IgD-negative memory B cell (primary cell): ENCODE data around the gene TBC1D8. TPM values are rescaled to one million over a fixed set of nuclear protein-coding genes. Genes with fewer than 3 reads are reported as not detected.

Experiments
- H3K27ac Mint-ChIP-seq, 3 donors: one replicate each; pipeline ENCODE4 v1.8.0; 2020 to 2022; ENCODE audit warnings: mild to moderate bottlenecking in 3 of 3, mixed read lengths in 3 of 3, moderate library complexity in 1 of 3
- H3K27me3 Mint-ChIP-seq: one replicate; pipeline ENCODE4 v1.8.0; 2021; ENCODE audit warnings: mixed read lengths
- H3K36me3 Mint-ChIP-seq: one replicate; pipeline ENCODE4 v1.8.0; 2020; ENCODE audit warnings: mild to moderate bottlenecking, mixed read lengths
- H3K4me1 Mint-ChIP-seq, 3 donors: one replicate each; pipeline ENCODE4 v1.8.0; 2020 to 2022; ENCODE audit warnings: mixed read lengths in 3 of 3, mild to moderate bottlenecking in 1 of 3
- H3K4me3 Mint-ChIP-seq, 4 donors: one replicate each; pipeline ENCODE4 v1.8.0; 2020 to 2022; ENCODE audit warnings: mild to moderate bottlenecking in 4 of 4, mixed read lengths in 4 of 4, moderate library complexity in 3 of 4
- H3K9me3 Mint-ChIP-seq, 3 donors: one replicate each; pipeline ENCODE4 v1.8.0; 2020 to 2021; ENCODE audit warnings: mixed read lengths in 3 of 3, mild to moderate bottlenecking in 1 of 3
- polyA plus RNA-seq: library from polyadenylated mRNA; unstranded; fragments of 300-500 nt; fragmentation: Illumina TruSeq; gene quantifications from one replicate; pipeline ENCODE4 v1.2.3, GENCODE V29; 2021

The TBC1D8 gene
- polyA plus RNA-seq, 1 donor from 2014 or later, result 0.78 TPM

DNA sequence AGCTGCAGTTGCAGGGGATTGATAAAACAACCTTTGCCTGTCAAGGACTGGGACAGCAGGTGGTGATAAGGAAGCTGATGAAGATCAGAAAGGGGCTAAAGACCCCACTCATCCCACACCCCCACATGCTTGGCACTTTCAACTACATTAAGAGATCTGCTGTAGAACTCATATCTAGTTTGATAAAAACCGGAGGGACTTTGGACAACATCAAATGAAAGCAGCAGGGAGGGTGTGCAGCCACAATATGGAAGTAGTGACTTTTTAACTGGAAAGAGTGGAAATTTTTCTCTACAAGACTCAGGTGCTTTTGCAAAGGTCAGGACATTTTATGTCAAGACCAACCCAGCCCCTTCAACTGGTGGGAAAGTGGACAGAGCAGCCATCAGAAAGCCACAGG lies 56.8 kb downstream of the TBC1D8 start:
- Mint-ChIP-seq H3K27me3 (peaks cover 5% of the 10 kb centered on the region), H3K4me3 (no peak overlapping the region), H3K9me3 (peaks cover 6 to 10% (median 8%) of the 10 kb centered on the region in 3 donors), H3K4me1 (peaks cover 0 to 11% (median 5%) of the 10 kb centered on the region in 3 donors), H3K27ac (no peak overlapping the region), H3K36me3 (peaks cover 3% of the 10 kb centered on the region)

DNA sequence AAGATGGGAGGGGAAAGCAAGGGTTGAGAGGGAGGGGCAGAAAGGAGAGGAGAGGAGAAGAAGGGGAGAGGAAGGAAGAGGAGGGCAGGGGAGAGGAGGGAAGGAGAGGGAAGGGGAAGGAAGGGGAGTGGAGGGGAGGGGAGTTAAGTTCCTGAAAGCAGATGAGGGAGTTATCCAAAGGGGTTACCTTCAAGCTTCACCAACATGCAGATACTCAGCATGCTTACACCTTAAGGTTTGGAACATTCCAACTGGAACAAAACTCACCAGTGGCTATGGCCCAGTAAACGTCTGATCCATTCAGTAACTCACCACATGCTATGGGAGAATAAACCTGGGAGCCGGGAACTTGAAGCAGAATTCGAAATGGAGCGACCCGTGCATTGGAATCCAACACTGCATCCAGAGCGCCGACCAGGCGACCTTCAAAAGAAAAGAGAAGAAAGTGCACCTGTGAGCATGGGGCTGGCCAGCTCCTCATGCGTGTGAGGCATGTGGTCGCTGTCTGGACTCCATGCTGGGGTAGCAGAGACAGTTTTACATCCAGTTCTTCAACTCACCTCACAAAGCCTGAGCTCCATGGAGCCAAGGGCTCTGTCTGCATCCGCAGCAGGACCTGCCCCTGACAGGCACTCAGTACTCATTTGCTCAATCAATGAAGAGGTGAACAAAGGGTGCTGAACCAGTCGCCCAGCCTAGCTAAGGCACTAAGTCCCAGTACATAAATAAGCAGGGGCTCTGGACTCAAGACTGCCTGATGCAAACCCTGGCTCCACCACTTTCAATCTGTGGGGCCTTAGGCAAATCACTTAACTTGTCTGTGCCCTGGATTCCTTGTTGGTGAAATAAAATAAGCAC lies 61.0 kb downstream of the TBC1D8 start:
- peak overlapping the region in 2 of 3 donors; percentile 35 to 51 for H3K27ac Mint-ChIP-seq
- peaks cover 0 to 13% (median 9%) of the 10 kb centered on the region in 3 donors for H3K4me1 Mint-ChIP-seq
- H3K27me3 Mint-ChIP-seq, result peaks cover 3% of the 10 kb centered on the region
- H3K36me3 Mint-ChIP-seq, result peaks cover 6% of the 10 kb centered on the region
- peak overlapping the region in 2 of 4 donors; percentile 35 to 49 for H3K4me3 Mint-ChIP-seq
- H3K9me3 Mint-ChIP-seq, result peaks cover 0 to 3% (median 0%) of the 10 kb centered on the region in 3 donors

DNA sequence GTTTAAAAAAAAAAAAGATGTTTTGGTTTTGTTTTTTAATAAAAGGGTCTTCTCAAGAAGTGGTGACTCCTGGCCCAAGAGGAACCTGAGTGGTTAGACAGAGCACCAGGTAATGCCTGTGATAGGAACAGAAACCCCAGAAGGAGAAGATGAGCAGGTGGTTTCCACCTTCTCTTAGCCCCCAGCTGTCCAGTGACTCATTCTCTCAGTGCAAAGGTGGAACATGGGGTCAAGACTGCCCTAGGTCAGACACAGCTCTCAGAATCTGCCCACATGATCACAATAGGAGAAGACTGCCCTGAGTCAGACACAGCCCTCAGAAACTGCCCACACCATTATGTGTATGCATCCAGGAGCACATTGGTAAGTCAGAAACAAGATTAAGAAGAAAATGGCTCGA lies 61.8 kb downstream of the TBC1D8 start:
- Mint-ChIP-seq H3K4me1 (peaks cover 0 to 13% (median 9%) of the 10 kb centered on the region in 3 donors), H3K9me3 (peaks cover 0 to 2% (median 0%) of the 10 kb centered on the region in 3 donors), H3K36me3 (peaks cover 6% of the 10 kb centered on the region), H3K4me3 (peak overlapping the region in 1 of 4 donors; percentile 68), H3K27ac (peak overlapping the region in 2 of 3 donors; percentile 25 to 39), H3K27me3 (peaks cover 2% of the 10 kb centered on the region)

DNA sequence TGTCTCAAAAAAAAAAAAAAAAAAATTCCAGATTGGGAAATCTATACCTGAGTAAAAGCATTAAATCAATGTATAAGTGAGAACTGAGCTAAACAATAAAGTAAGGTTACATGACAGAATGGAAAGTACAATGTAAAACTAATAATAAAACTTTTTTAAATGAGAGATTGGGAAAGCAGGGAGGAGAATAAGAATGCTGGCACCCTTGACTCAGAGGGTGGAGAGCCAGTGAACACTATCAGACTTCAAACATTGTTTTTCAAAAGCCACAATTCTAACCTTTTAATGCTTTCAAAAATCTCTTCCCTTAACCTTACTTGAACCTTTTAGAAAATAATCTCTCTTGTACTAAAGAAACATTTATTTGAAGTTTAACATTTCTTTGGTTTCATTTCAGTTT lies 63.5 kb downstream of the TBC1D8 start:
- Mint-ChIP-seq H3K9me3 (peaks cover 0 to 2% (median 0%) of the 10 kb centered on the region in 3 donors), H3K4me1 (peaks cover 0 to 13% (median 9%) of the 10 kb centered on the region in 3 donors), H3K27me3 (no peaks in the 10 kb centered on the region), H3K36me3 (peaks cover 7% of the 10 kb centered on the region), H3K27ac (peak overlapping the region in 1 of 3 donors; percentile 48), H3K4me3 (no peak overlapping the region)

DNA sequence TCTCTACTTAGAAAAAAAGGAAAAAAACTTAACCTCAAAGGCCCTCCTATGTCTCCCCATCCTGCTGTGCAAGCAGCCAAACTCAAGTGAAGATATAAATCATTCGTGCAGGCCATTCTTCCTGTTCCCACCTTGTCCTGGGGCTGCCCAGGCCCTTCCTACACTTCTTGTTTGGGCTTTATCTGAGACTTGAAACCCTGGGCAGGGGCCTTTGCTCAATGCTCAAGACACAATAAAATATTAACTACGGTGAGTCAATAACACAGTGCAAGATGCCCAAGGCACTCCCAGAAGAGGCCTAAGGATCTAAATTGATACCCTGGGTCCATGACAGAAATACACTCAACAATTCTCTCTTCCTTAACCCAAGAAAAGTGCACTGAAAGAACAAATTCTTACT lies 67.6 kb downstream of the TBC1D8 start:
- Mint-ChIP-seq H3K9me3 (no peaks in the 10 kb centered on the region), H3K27me3 (peaks cover 2% of the 10 kb centered on the region), H3K4me3 (no peak overlapping the region), H3K36me3 (peaks cover 8% of the 10 kb centered on the region), H3K4me1 (peaks cover 0 to 7% (median 0%) of the 10 kb centered on the region in 3 donors), H3K27ac (no peak overlapping the region)

DNA sequence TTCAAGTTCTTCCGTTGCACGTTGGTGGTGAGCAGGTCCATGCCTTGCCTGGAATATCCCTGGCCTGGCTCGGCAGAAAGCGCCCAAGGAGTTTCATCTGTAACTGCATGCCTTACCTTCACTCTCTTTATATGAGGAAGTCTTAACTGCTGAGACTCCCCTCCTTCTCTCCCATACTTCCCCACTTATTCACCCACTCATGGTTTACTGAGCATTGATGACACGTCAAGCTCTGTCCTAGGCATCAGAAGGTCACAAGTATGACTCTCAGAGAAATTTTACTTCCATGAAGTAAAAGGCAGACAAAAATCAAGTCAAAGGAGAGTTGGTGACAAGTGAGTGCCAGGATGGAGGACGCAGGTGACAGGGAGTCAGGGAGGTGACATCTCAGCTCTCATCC lies 68.2 kb downstream of the TBC1D8 start:
- peaks cover 0 to 7% (median 0%) of the 10 kb centered on the region in 3 donors for H3K4me1 Mint-ChIP-seq
- no peaks in the 10 kb centered on the region for H3K9me3 Mint-ChIP-seq
- H3K27ac Mint-ChIP-seq, result no peak overlapping the region
- peaks cover 2% of the 10 kb centered on the region for H3K27me3 Mint-ChIP-seq
- H3K4me3 Mint-ChIP-seq, result no peak overlapping the region
- H3K36me3 Mint-ChIP-seq, result peaks cover 8% of the 10 kb centered on the region

DNA sequence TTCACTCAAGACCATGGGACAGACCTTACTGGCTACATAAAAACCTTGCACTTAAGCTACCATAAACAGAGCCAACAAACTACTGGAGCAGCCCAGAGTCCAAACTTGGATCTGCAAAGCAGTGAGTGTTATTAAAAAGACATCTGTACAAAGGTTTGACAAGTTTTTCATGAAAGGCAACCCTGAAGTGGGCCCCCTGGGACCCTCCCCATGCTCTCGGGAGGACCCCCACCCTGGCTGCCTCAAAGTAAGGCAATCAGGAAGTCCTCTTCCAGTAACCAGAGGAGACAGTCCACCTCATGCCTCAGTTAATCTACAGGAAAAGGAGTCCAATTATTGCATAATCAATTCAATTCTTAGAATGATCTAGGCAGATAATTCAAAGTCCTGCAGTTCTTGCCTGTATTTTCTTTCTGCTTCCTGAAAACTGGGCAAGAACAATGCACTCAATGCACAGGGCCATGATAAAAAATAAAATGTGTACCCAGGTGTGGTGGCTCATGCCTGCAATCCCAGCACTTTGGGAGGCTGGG lies 69.7 kb downstream of the TBC1D8 start:
- Mint-ChIP-seq H3K36me3 (peaks cover 10% of the 10 kb centered on the region), H3K4me1 (peaks cover 0 to 3% (median 0%) of the 10 kb centered on the region in 3 donors), H3K4me3 (no peak overlapping the region), H3K9me3 (no peaks in the 10 kb centered on the region), H3K27me3 (peaks cover 3% of the 10 kb centered on the region), H3K27ac (no peak overlapping the region)

DNA sequence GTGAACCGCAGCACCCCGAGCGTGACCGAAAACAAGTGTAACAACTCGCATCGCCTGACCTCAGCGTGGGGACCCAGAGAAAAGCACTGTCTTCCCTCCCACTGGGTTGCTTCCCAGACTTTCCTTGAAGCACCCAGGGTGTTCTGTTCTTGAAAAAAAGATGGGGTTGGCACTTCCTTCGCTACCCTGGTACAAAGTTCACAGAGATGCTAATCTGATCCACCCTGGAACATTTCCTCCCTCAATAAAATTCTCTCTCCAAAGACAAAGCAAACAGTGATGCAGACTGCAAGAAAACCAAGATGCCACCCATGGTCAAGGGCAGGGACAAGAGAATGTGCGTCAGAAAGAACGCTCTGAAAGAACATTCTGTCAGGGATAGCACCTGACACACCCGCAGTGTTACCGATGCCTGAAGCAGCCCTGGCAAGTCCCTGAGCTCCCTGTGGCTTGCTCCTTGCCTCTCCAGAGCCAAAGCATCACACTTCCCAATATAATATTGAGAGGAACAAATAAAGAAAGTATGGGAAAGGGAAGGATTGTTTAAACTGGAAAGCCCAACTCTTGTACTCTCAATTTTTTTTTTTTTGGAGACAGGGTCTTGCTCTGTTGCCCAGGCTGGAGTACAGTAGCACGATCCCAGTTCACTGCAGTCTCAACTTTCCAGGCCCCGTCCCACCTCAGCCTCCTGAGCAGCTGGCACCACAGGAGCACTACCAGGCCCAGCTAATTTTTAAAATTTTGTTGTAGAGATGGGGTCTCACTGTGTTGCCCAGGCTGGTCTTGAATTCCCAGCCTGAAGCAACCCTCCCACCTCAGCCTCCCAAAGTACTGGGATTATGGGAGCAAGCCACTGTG lies 70.7 kb downstream of the TBC1D8 start:
- H3K27me3 Mint-ChIP-seq, result peaks cover 3% of the 10 kb centered on the region
- no peaks in the 10 kb centered on the region for H3K4me1 Mint-ChIP-seq
- no peaks in the 10 kb centered on the region for H3K9me3 Mint-ChIP-seq
- no peak overlapping the region for H3K4me3 Mint-ChIP-seq
- H3K27ac Mint-ChIP-seq, result no peak overlapping the region
- peaks cover 9% of the 10 kb centered on the region for H3K36me3 Mint-ChIP-seq

DNA sequence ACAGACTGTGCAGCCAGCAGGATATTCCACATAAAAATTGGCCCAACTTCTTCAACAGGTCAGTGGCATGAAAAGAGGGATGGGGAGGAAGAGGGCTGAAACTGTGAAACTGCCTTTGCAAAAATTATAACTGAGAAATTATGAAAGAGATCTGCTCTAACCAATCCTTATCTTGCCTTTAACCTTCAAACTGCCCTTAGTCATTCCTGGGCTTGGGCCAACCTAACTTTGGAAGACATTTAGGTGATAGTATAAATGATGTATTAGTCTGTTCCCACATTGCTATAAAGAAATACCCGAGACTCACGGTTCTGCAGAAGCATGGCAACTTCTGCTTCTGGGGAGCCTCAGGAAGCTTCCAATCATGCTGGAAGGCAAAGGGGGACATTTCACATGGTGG lies 74.6 kb downstream of the TBC1D8 start:
- Mint-ChIP-seq H3K36me3 (peaks cover 6% of the 10 kb centered on the region), H3K4me1 (no peaks in the 10 kb centered on the region), H3K27me3 (peaks cover 3% of the 10 kb centered on the region), H3K27ac (no peak overlapping the region), H3K9me3 (peaks cover 0 to 5% (median 2%) of the 10 kb centered on the region in 3 donors), H3K4me3 (no peak overlapping the region)

DNA sequence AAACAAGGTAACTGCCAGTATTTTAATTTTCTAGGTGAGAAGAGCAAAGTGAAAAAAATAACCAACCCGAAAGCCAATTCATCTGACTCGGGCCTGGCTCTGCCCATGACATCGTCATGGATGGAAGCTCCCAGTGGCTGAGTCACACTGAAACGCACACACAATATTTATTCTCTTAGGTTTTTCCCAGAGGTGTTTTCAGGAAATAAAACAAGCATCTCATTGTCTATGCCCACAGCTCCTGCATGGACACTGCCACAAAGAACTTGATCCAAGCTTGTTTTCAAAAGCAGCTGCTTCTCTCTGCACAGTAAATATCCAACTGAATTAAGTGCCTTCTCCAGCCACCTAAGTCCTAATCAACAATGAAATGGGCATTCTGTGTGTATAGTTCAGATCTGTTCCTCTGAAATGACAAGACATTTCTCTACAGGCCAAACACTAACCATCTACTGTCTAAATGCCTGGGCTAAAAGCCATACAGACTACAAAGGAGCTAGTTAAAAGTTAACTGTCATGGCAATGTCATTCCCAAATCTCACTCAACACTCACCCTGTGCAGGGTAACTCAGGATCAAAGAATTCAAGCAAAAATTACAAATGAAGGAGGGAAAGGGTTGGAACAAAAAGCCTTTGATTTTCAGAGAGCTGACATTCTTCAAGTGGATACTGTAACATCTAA lies 86.2 kb downstream of the TBC1D8 start:
- Mint-ChIP-seq H3K27me3 (peaks cover 3% of the 10 kb centered on the region), H3K4me1 (no peaks in the 10 kb centered on the region), H3K9me3 (no peaks in the 10 kb centered on the region), H3K4me3 (no peak overlapping the region), H3K36me3 (no peaks in the 10 kb centered on the region), H3K27ac (no peak overlapping the region)

DNA sequence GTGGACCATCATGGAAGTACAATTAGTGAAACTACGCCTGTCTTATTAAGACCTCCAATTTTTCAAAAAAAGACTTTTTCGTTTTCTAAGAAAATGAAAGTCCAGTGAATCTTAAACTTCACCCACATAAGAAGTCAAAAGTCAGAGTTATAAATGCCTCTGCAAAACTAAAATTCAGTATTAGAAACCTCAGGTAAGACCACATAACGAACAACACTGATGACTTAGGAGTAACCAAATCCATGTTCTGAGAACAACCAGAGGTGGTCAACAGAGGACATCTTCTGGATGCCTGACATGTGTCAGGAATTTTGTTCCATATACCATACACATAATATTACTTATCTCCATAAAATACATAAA lies 86.7 kb downstream of the TBC1D8 start:
- Mint-ChIP-seq H3K9me3 (no peaks in the 10 kb centered on the region), H3K27ac (no peak overlapping the region), H3K4me3 (no peak overlapping the region), H3K4me1 (no peaks in the 10 kb centered on the region), H3K36me3 (no peaks in the 10 kb centered on the region), H3K27me3 (peaks cover 3% of the 10 kb centered on the region)

DNA sequence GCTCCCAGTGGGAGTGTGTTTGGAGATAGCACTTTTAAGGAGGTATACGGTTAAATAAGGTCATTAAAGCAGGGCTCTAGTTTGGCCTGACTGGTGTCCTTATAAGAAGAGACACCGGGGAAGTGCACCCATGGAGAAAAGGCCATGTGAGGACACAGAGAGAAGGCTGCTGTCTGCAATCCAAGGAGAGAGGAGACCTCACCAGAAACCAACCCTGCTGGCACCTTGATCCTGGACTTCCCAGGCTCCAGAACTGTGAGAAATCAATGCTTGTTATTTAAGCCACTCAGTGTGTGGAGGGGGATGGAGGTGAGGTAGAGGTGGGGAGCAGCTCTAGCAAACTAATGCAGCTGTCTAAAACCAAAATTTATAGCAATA lies 87.1 kb downstream of the TBC1D8 start:
- H3K27ac Mint-ChIP-seq, result no peak overlapping the region
- H3K36me3 Mint-ChIP-seq, result peaks cover 2% of the 10 kb centered on the region
- H3K9me3 Mint-ChIP-seq, result no peaks in the 10 kb centered on the region
- H3K27me3 Mint-ChIP-seq, result peaks cover 3% of the 10 kb centered on the region
- H3K4me3 Mint-ChIP-seq, result no peak overlapping the region
- no peaks in the 10 kb centered on the region for H3K4me1 Mint-ChIP-seq

DNA sequence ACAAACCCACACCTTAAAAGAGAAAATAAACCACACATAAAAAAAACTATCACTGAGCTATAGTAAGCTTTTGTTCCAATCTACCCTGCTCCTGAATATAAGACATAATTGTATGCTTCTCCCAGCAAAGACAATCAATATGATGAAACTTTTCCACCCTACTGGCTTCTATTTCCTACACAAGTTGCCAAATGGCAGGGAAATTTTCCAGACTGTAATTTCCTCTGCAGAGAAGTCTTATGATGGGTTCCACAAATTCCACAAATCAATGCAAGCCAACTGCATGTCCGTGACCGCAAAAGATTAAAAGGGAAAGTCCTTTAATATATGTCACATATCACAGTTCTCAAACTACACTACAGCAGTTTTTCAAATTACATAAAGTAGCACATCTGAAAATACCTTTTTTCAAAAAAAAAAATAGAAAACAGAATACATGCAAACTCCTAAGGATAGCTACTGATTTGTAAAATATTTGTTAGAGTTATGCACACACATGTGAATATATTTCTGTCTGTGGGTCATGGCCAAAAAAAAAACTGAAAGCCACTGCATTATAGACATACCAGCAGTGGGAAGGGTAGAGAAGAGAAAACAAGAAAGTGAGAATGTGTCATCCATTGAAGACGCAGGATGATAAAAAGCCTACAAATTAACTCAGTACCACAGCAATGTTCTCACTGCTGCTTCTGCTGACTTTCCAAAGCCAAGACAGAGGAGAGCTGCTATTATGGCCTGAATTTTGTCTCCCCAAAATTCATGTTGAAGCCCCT lies 87.6 kb downstream of the TBC1D8 start:
- Mint-ChIP-seq H3K27ac (no peak overlapping the region), H3K4me3 (no peak overlapping the region), H3K9me3 (no peaks in the 10 kb centered on the region), H3K27me3 (peaks cover 3% of the 10 kb centered on the region), H3K36me3 (peaks cover 3% of the 10 kb centered on the region), H3K4me1 (no peaks in the 10 kb centered on the region)

DNA sequence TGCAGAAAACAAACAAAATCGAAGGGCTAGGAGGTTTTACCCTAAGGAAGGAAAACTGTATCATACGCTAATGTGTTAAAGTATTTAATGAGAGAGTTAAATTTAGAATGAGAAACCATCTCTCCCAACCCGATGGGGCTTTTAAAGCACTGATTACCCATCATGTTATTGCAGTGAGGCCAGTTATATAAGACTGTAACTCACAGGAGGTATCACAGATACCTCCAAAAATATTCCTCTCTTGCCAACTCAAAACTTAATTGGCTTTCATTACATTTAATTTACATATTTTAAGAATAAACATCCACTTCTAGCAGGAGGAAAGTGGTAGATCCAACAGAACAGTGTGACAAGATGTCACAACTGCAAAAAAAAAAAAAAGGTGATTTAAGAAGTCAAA lies 92.8 kb downstream of the TBC1D8 start:
- Mint-ChIP-seq H3K36me3 (peaks cover 5% of the 10 kb centered on the region), H3K27ac (no peak overlapping the region), H3K4me3 (no peak overlapping the region), H3K9me3 (no peaks in the 10 kb centered on the region), H3K4me1 (no peaks in the 10 kb centered on the region), H3K27me3 (peaks cover 3% of the 10 kb centered on the region)
